CD14-positive monocyte (primary cell): ENCODE results near the gene FLT3LG. TPM values are rescaled to one million over a fixed set of nuclear protein-coding genes. Genes with fewer than 3 reads are reported as not detected.
A peak's percentile ranks its signal among the peaks of the same experiment; 100 is the strongest.

ENCODE experiments used
- DNase-seq, 3 donors: peaks; one replicate each; pipeline ENCODE4 v3.0.0-alpha.2; 2011 to 2022
- H2AFZ ChIP-seq: 2 replicates; pipeline ENCODE4 v1.6.0; 2012; ENCODE audit warnings: mild to moderate bottlenecking, low read depth, low read length, inconsistent platforms; ENCODE audit not compliant: insufficient read depth, poor library complexity, severe bottlenecking
- H3K27ac ChIP-seq, 2 donors: 1 replicate in 1 of 2; 2 replicates in 1 of 2; pipeline ENCODE4 v1.5.1; 2012 to 2013; ENCODE audit warnings: low read length in 2 of 2, control low read depth in 1 of 2, inconsistent platforms in 1 of 2, low read depth in 1 of 2, mild to moderate bottlenecking in 1 of 2
- H3K27me3 ChIP-seq, 2 donors: one replicate each; pipeline versions ENCODE4 v1.6.0 to v1.6.1; 2011 to 2013; ENCODE audit warnings: low read length in 2 of 2; ENCODE audit not compliant: control insufficient read depth in 2 of 2, insufficient read depth in 2 of 2
- H3K36me3 ChIP-seq, 2 donors: replicated peaks in 1 of 2; 1 replicate in 1 of 2; 2 replicates in 1 of 2; pipeline versions ENCODE4 v1.5.1 to v1.6.1; 2012 to 2013; ENCODE audit warnings: low read length in 2 of 2, control low read depth in 1 of 2, inconsistent platforms in 1 of 2, mild to moderate bottlenecking in 1 of 2; ENCODE audit not compliant: insufficient read depth in 2 of 2, control insufficient read depth in 1 of 2
- H3K4me1 ChIP-seq, 2 donors: 1 replicate in 1 of 2; 2 replicates in 1 of 2; pipeline versions ENCODE4 v1.5.1 to v1.6.1; 2012 to 2013; ENCODE audit warnings: low read length in 2 of 2, control low read depth in 1 of 2, inconsistent platforms in 1 of 2, mild to moderate bottlenecking in 1 of 2, moderate library complexity in 1 of 2; ENCODE audit not compliant: insufficient read depth in 2 of 2, control insufficient read depth in 1 of 2
- H3K4me2 ChIP-seq: replicated peaks from 2 replicates; pipeline ENCODE3; 2012; ENCODE audit warnings: low read length, moderate library complexity, mild to moderate bottlenecking; ENCODE audit not compliant: poor library complexity, severe bottlenecking; ENCODE audit errors: extremely low read depth
- H3K4me3 ChIP-seq, 3 experiments: fragments of 200-600 bp in 1 of 3; sonication (generic) in 1 of 3; replicated peaks in 1 of 3; 1 replicate in 2 of 3; 2 replicates in 1 of 3; pipeline ENCODE4 v1.5.1; 2011 to 2013; ENCODE audit warnings: low read length in 3 of 3, mild to moderate bottlenecking in 3 of 3, control low read depth in 2 of 3, low read depth in 2 of 3, inconsistent platforms in 1 of 3, moderate library complexity in 1 of 3
- H3K79me2 ChIP-seq: 2 replicates; pipeline ENCODE4 v1.6.0; 2012; ENCODE audit warnings: mild to moderate bottlenecking, control low read depth, inconsistent platforms, low read length, moderate library complexity; ENCODE audit not compliant: insufficient read depth
- H3K9ac ChIP-seq: 2 replicates; pipeline ENCODE4 v1.6.0; 2017; ENCODE audit warnings: low read length, mild to moderate bottlenecking; ENCODE audit not compliant: insufficient read depth, poor library complexity, severe bottlenecking
- H3K9me3 ChIP-seq, 2 donors: replicated peaks in 1 of 2; 1 replicate in 1 of 2; 2 replicates in 1 of 2; pipeline versions ENCODE4 v1.5.1 to v1.6.1; 2012 to 2013; ENCODE audit warnings: low read length in 2 of 2, control low read depth in 1 of 2; ENCODE audit not compliant: control insufficient read depth in 1 of 2, insufficient read depth in 1 of 2
- H4K20me1 ChIP-seq: 2 replicates; pipeline ENCODE4 v1.6.0; 2012; ENCODE audit warnings: mild to moderate bottlenecking, low read length, control low read depth, moderate library complexity; ENCODE audit not compliant: insufficient read depth
- H3K27ac Mint-ChIP-seq, 7 donors: one replicate each; pipeline ENCODE4 v1.8.0; 2020; ENCODE audit warnings: mild to moderate bottlenecking in 7 of 7, mixed read lengths in 7 of 7, moderate library complexity in 6 of 7, inconsistent platforms in 2 of 7
- H3K27me3 Mint-ChIP-seq, 3 donors: one replicate each; pipeline ENCODE4 v1.8.0; 2021 to 2022; ENCODE audit warnings: low read depth in 3 of 3, mild to moderate bottlenecking in 3 of 3, mixed read lengths in 3 of 3, moderate library complexity in 3 of 3, inconsistent platforms in 1 of 3
- H3K36me3 Mint-ChIP-seq, 2 donors: one replicate each; pipeline ENCODE4 v1.8.0; 2020; ENCODE audit warnings: mixed read lengths in 2 of 2, inconsistent platforms in 1 of 2, mild to moderate bottlenecking in 1 of 2
- H3K4me1 Mint-ChIP-seq: one replicate; pipeline ENCODE4 v1.8.0; 2020; ENCODE audit warnings: mild to moderate bottlenecking, mixed read lengths
- H3K4me3 Mint-ChIP-seq, 2 donors: one replicate each; pipeline ENCODE4 v1.8.0; 2020; ENCODE audit warnings: mild to moderate bottlenecking in 2 of 2, mixed read lengths in 2 of 2, moderate library complexity in 1 of 2
- H3K9me3 Mint-ChIP-seq, 7 donors: one replicate each; pipeline ENCODE4 v1.8.0; 2020 to 2022; ENCODE audit warnings: mixed read lengths in 7 of 7, mild to moderate bottlenecking in 6 of 7, moderate library complexity in 6 of 7, inconsistent platforms in 2 of 7
- whole genome bisulfite sequencing: methylation state at CpG from one replicate; pipeline ENCODE4 v1.1.5; 2013; ENCODE audit warnings: missing lambda C conversion rate; ENCODE audit not compliant: insufficient coverage; 5-methylcytosine and 5-hydroxymethylcytosine counted together
- intact Hi-C, 2 donors: fragments of 100-400 bp; cut with micrococcal nuclease; formaldehyde crosslinking; loops; one replicate each; pipeline versions ENCODE4 v1.15.0 to v1.15.1; 2023
- polyA plus RNA-seq, 3 donors: library from polyadenylated mRNA; depleted of rRNA in 1 of 3; unstranded in 2 of 3; stranded (reverse) in 1 of 3; fragments of 300-500 nt in 2 of 3; fragments of >200 nt in 1 of 3; fragmentation: Illumina TruSeq in 2 of 3; gene quantifications; 1 replicate in 2 of 3; 2 replicates in 1 of 3; pipeline ENCODE4 v1.2.3, GENCODE V29; 2012 to 2021
- TF ChIP-seq, protein P1 (sequence below): fragments of 200-600 bp; IDR thresholded peaks from one replicate; pipeline ENCODE4 v1.8.0; 2022; ENCODE audit warnings: antibody characterized with exemption, mild to moderate bottlenecking

FLT3LG gene
- polyA plus RNA-seq, 3 donors = 5.0 to 13.8 (median 6.9) TPM

DNA sequence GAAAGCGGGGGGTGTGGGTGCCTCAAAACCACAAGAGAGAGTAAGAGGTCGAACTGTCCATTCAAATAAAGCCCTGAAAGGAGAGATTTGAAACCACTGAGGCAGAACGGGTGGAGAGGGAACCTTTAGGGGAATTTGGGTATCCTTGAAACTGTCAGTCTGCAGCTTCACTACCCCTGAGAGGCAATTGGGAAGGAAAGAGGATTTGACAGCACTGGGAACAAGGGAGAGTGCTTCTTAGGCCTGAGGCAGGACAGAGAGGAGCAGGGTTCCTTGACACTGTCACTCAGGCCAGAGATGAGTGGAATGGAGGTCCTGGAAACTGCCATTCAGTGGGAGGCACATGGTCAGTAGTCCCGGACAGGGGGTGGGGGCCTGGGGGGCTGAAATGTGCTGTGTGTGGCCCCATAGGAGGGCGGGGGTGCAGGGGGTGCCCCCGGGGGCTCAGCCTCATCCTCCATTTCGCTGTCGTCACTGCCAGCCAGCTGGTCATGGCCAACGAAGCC, 43.8 kb upstream of the FLT3LG start:
- H3K4me1 ChIP-seq = peaks cover 0 to 6% of the 10 kb centered on the region in 2 donors
- intact Hi-C loops = loop anchor here in 1 of 2 donors (10.0 kb wide), 1 partner anchor 165 kb away; no protein-coding TSS in a partner anchor
- no peak overlapping the region for H3K4me2 ChIP-seq
- no peaks in the 10 kb centered on the region for H3K36me3 ChIP-seq
- no peak overlapping the region for H2AFZ ChIP-seq
- no peaks in the 10 kb centered on the region for H3K79me2 ChIP-seq
- no peak overlapping the region for H3K9ac ChIP-seq
- peaks cover 25% of the 10 kb centered on the region for H3K4me1 Mint-ChIP-seq
- peaks cover 99 to 100% (median 99%) of the 10 kb centered on the region in 3 donors for H3K27me3 Mint-ChIP-seq
- H3K9me3 ChIP-seq = peaks cover 9 to 51% of the 10 kb centered on the region in 2 donors
- peaks cover 0 to 17% of the 10 kb centered on the region in 2 donors for H3K36me3 Mint-ChIP-seq
- peaks cover 59 to 100% of the 10 kb centered on the region in 2 donors for H3K27me3 ChIP-seq
- H3K4me3 ChIP-seq = no peak overlapping the region
- 74% methylated on average over 8 of the region's 9 CpGs for WGBS
- TF ChIP-seq, protein P1, sequence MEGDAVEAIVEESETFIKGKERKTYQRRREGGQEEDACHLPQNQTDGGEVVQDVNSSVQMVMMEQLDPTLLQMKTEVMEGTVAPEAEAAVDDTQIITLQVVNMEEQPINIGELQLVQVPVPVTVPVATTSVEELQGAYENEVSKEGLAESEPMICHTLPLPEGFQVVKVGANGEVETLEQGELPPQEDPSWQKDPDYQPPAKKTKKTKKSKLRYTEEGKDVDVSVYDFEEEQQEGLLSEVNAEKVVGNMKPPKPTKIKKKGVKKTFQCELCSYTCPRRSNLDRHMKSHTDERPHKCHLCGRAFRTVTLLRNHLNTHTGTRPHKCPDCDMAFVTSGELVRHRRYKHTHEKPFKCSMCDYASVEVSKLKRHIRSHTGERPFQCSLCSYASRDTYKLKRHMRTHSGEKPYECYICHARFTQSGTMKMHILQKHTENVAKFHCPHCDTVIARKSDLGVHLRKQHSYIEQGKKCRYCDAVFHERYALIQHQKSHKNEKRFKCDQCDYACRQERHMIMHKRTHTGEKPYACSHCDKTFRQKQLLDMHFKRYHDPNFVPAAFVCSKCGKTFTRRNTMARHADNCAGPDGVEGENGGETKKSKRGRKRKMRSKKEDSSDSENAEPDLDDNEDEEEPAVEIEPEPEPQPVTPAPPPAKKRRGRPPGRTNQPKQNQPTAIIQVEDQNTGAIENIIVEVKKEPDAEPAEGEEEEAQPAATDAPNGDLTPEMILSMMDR = no peak
- DNase-seq = no peak
- no peak overlapping the region for H3K27ac Mint-ChIP-seq
- H3K4me3 Mint-ChIP-seq = peak overlapping the region in 1 of 2 donors; percentile 80
- H4K20me1 ChIP-seq = no peaks in the 10 kb centered on the region
- H3K27ac ChIP-seq = no peak overlapping the region
- H3K9me3 Mint-ChIP-seq = peaks cover 0 to 46% (median 21%) of the 10 kb centered on the region in 7 donors

DNA sequence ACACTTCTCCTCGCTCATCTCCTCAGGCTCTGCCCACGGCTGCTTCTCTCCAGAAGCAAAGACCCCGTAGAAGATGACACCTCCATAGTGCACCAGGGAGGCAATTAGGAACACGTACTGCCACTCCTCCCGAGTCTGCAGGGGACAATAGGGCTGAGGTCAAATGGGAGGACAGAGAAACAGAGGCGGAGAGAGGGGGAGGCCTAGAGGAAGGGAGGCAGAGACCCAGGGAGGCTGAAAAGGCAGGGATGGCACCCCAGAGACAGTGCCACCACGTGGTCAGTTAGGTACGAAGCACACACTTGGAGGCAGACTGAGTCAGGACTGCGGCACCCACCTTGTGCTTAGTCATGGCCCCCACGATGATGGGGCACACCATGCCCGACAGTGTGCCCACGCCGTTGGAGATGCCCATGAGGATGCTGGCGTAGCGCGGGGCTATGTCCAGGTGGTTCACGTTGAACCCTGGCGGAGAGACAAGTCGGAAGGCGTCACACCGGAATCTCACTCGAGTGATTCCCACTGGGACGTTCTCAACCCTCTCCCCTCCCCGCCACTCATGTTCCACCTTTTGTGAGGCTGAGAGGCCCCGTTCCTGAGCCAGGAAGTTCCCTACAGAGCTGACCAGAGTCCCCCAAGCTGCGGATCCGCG, 43.2 kb upstream of the FLT3LG start:
- intact Hi-C loops = loop anchor here in 1 of 2 donors (10.0 kb wide), 1 partner anchor 166 kb away; no protein-coding TSS in a partner anchor
- peaks cover 0 to 6% of the 10 kb centered on the region in 2 donors for H3K4me1 ChIP-seq

More for the DNA sequence above, 43.2 kb upstream of the FLT3LG start:
- peaks cover 0 to 48% (median 20%) of the 10 kb centered on the region in 7 donors for H3K9me3 Mint-ChIP-seq
- H3K36me3 Mint-ChIP-seq = peaks cover 0 to 17% of the 10 kb centered on the region in 2 donors
- H3K36me3 ChIP-seq = no peaks in the 10 kb centered on the region
- H3K9me3 ChIP-seq = peaks cover 9 to 47% of the 10 kb centered on the region in 2 donors
- WGBS = 46% methylated on average over 28 of the region's 28 CpGs
- no peaks in the 10 kb centered on the region for H3K79me2 ChIP-seq
- H3K27ac Mint-ChIP-seq = peak overlapping the region in 1 of 7 donors; percentile 64
- H3K4me3 ChIP-seq = no peak overlapping the region
- no peak overlapping the region for H3K27ac ChIP-seq
- peaks cover 24% of the 10 kb centered on the region for H3K4me1 Mint-ChIP-seq
- peak overlapping the region in 1 of 2 donors; percentile 80 for H3K4me3 Mint-ChIP-seq
- H4K20me1 ChIP-seq = no peaks in the 10 kb centered on the region
- H2AFZ ChIP-seq = no peak overlapping the region
- H3K4me2 ChIP-seq = no peak overlapping the region
- peaks cover 57 to 100% of the 10 kb centered on the region in 2 donors for H3K27me3 ChIP-seq
- H3K27me3 Mint-ChIP-seq = peaks cover 99 to 100% (median 99%) of the 10 kb centered on the region in 3 donors
- TF ChIP-seq, protein P1 = no peak
- no peak overlapping the region for H3K9ac ChIP-seq
- DNase-seq = no peak
